IPS-11a (cell line): ENCODE measurements around the gene SCNN1A.
A peak's percentile ranks its signal among the peaks of the same experiment; 100 is the strongest.
"Not testable (repeated sequence)": the region's sequence is repeated elsewhere in the genome, so short reads cannot be mapped to it uniquely, and the experiment has no call there.

Source experiments
- H3K4me3 ChIP-seq: one replicate; pipeline ENCODE4 v1.5.1; 2013; ENCODE audit warnings: low read depth, low read length, control low read depth

SCNN1A gene

GRCh38 chr12:6351622-6352021 is 23.7 kb downstream of the SCNN1A start:
- no peak overlapping the region for H3K4me3 ChIP-seq

- H3K4me3 ChIP-seq: no peak overlapping the region
These were observed 27.7 kb downstream of the SCNN1A start for GRCh38 chr12:6347367-6348338.

GRCh38 chr12:6346942-6347341 is 28.4 kb downstream of the SCNN1A start:
- no peak overlapping the region for H3K4me3 ChIP-seq

- no peak overlapping the region for H3K4me3 ChIP-seq
These were observed 29.0 kb downstream of the SCNN1A start for GRCh38 chr12:6346235-6346832.

- no peak overlapping the region for H3K4me3 ChIP-seq
These were observed 29.9 kb downstream of the SCNN1A start for GRCh38 chr12:6345319-6346091.

GRCh38 chr12:6344101-6344660 is 31.2 kb downstream of the SCNN1A start:
- H3K4me3 ChIP-seq: not testable (repeated sequence)

- H3K4me3 ChIP-seq: no peak overlapping the region
These were observed 31.8 kb downstream of the SCNN1A start for GRCh38 chr12:6343518-6343917.

- H3K4me3 ChIP-seq: peak overlapping the region; percentile 87
These were observed 33.0 kb downstream of the SCNN1A start for GRCh38 chr12:6342140-6342889.

- H3K4me3 ChIP-seq: peak within 1 kb of the TSS; percentile 87
These were observed 33.8 kb downstream of the SCNN1A start, which contains the start of gene TNFRSF1A for GRCh38 chr12:6341417-6342139. TSS of gene TNFRSF1A (minus strand) at chr12:6342076. CDS start at chr12:6341814, 262 bp downstream.

GRCh38 chr12:6340745-6341416 is 34.5 kb downstream of the SCNN1A start:
- H3K4me3 ChIP-seq: peak overlapping the region; percentile 87

GRCh38 chr12:6340032-6340638 is 35.2 kb downstream of the SCNN1A start:
- H3K4me3 ChIP-seq: peak overlapping the region; percentile 87

GRCh38 chr12:6338955-6339354 is 36.4 kb downstream of the SCNN1A start:
- no peak overlapping the region for H3K4me3 ChIP-seq

- not testable (repeated sequence) for H3K4me3 ChIP-seq
These were observed 36.8 kb downstream of the SCNN1A start for GRCh38 chr12:6338536-6338935.

- H3K4me3 ChIP-seq: no peak overlapping the region
These were observed 37.4 kb downstream of the SCNN1A start for GRCh38 chr12:6337958-6338433.

- H3K4me3 ChIP-seq: no peak overlapping the region
These were observed 38.2 kb downstream of the SCNN1A start for GRCh38 chr12:6336889-6337853.

- H3K4me3 ChIP-seq: peak overlapping the region; percentile 34
These were observed 39.1 kb downstream of the SCNN1A start for GRCh38 chr12:6336079-6336888.
